AG04449 (cell line): ENCODE data around the gene CRTAC1.

ENCODE experiments used
- CTCF ChIA-PET: fragments of 350-600 bp; formaldehyde crosslinking; extraction: SDS; loops from one replicate; lab custom pipeline; 2021; ENCODE audit warnings: antibody characterized with exemption; lab: Yijun Ruan, JAX
- POLR2A ChIA-PET: fragments of 400-600, 350-600 bp; formaldehyde crosslinking; extraction: SDS; loops from one replicate; lab custom pipeline; 2020; ENCODE audit warnings: antibody characterized with exemption, inconsistent platforms; lab: Yijun Ruan, JAX
- DNase-seq: peaks from one replicate; pipeline ENCODE4 v3.0.0-alpha.2; 2010; ENCODE audit warnings: low read depth, low spot score
- H3K4me3 ChIP-seq: 2 replicates; pipeline ENCODE4 v1.5.1; 2011; ENCODE audit warnings: low read depth, mild to moderate bottlenecking, control low read depth, low read length
- TF ChIP-seq, protein P1 (sequence below): IDR thresholded peaks from one replicate; pipeline ENCODE4 v1.5.1; 2011; ENCODE audit warnings: mild to moderate bottlenecking, moderate library complexity, low read length, control low read depth, inconsistent platforms; ENCODE audit not compliant: insufficient read depth; ENCODE audit errors: missing control alignments

Gene CRTAC1

DNA sequence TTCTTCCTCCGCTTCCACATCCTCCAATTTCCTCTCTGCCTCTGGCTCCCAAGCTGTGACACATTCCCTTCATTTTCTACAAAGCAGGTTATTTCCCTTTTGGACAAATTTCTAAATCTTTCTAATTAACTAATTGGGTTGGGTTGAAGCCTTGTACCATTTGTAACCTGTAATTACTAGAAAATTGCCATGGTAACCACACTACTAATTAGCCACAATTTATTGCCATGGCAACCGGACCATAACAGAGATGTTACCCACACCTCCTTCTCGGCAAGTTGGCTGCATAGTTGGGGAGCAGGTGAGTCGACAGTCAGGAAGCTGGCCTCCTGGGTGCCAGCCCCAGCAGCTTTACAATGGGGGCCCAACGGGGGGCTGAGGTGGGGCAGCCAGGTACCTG is 119.2 kb downstream of the CRTAC1 start:
- no peak overlapping the region for H3K4me3 ChIP-seq
- no peak for DNase-seq
- ChIA-PET CTCF (interaction anchor here (1.2 to 3.3 kb wide), 4 partner anchors 16 to 135 kb away, joined by 3 to 18 read pairs (median 4); no protein-coding TSS in a partner anchor), POLR2A (no interaction called here)
- TF ChIP-seq, protein P1, sequence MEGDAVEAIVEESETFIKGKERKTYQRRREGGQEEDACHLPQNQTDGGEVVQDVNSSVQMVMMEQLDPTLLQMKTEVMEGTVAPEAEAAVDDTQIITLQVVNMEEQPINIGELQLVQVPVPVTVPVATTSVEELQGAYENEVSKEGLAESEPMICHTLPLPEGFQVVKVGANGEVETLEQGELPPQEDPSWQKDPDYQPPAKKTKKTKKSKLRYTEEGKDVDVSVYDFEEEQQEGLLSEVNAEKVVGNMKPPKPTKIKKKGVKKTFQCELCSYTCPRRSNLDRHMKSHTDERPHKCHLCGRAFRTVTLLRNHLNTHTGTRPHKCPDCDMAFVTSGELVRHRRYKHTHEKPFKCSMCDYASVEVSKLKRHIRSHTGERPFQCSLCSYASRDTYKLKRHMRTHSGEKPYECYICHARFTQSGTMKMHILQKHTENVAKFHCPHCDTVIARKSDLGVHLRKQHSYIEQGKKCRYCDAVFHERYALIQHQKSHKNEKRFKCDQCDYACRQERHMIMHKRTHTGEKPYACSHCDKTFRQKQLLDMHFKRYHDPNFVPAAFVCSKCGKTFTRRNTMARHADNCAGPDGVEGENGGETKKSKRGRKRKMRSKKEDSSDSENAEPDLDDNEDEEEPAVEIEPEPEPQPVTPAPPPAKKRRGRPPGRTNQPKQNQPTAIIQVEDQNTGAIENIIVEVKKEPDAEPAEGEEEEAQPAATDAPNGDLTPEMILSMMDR = no peak

- TF ChIP-seq, protein P1 = no peak
- ChIA-PET CTCF (interaction anchor here (1.2 to 3.3 kb wide), 3 partner anchors 16 to 136 kb away, joined by 3 to 18 read pairs (median 5); no protein-coding TSS in a partner anchor), POLR2A (no interaction called here)
- DNase-seq = no peak
- H3K4me3 ChIP-seq = no peak overlapping the region
Measured at GRCh38 chr10:97910661-97911060, 119.8 kb downstream of the CRTAC1 start.

- no peak overlapping the region for H3K4me3 ChIP-seq
- TF ChIP-seq, protein P1 = no peak
- ChIA-PET CTCF (interaction anchor here (1.3 kb wide), 1 partner anchor 138 kb away, joined by 3 read pairs; no protein-coding TSS in a partner anchor), POLR2A (no interaction called here)
- no peak for DNase-seq
Measured at GRCh38 chr10:97907830-97908229, 122.6 kb downstream of the CRTAC1 start.

GRCh38 chr10:97907211-97907610 is 123.2 kb downstream of the CRTAC1 start:
- CTCF ChIA-PET = interaction anchor here (1.3 to 3.4 kb wide), 2 partner anchors 8 to 19 kb away, joined by 3 to 17 read pairs; no protein-coding TSS in a partner anchor
- TF ChIP-seq, protein P1 = no peak
- POLR2A ChIA-PET = no interaction called here

GRCh38 chr10:97905276-97905675 is 125.1 kb downstream of the CRTAC1 start:
- DNase-seq = no peak
- TF ChIP-seq, protein P1 = no peak
- CTCF ChIA-PET = interaction anchor here (1.4 to 3.4 kb wide), 3 partner anchors 10 to 142 kb away, joined by 3 to 17 read pairs (median 4); no protein-coding TSS in a partner anchor
- POLR2A ChIA-PET = no interaction called here
- no peak overlapping the region for H3K4me3 ChIP-seq

More at GRCh38 chr10:97907211-97907610, 123.2 kb downstream of the CRTAC1 start:
- no peak overlapping the region for H3K4me3 ChIP-seq
- no peak for DNase-seq

DNA sequence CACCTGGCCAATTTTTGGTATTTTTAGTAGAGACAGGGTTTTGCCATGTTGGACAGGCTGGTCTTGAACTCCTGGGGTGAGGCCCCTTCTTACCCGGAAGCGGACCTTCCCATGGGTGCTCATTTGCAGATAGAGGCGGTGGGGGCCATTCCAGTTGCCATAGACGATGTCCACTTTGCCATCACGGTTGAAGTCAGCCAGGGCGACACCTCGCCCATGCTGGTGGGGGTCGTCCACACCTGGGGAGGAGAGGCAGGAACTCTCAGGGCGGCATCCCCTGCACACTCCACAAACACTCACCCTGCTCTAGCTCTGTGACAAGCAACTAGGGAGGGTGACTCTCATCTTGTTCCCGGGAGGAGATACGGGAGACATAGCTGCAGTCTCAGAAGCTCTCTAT is 125.8 kb downstream of the CRTAC1 start:
- no peak for DNase-seq
- TF ChIP-seq, protein P1 = no peak
- POLR2A ChIA-PET = no interaction called here
- CTCF ChIA-PET = interaction anchor here (1.4 to 3.4 kb wide), 3 partner anchors 11 to 143 kb away, joined by 3 to 17 read pairs (median 4); no protein-coding TSS in a partner anchor
- H3K4me3 ChIP-seq = no peak overlapping the region
